A549 (cell line): ENCODE results near the gene TSKS. TPM values are rescaled to one million over a fixed set of nuclear protein-coding genes. Genes with fewer than 3 reads are reported as not detected.
A peak's percentile ranks its signal among the peaks of the same experiment; 100 is the strongest.

Experiments
- ATAC-seq, 2 experiments: fragments of 200-7000 bp in 1 of 2; fragments of >200 bp in 1 of 2; cut with Nextera tagmentation in 1 of 2; cut with Tn5 transposase in 1 of 2; 3 replicates each; pipeline versions ENCODE4 v1.8.0 to v1.9.1; 2018 to 2020; ENCODE audit warnings: mild to moderate bottlenecking in 1 of 2, moderate library complexity in 1 of 2
- CTCF ChIA-PET: fragments of 300-600 bp; sonication (Branson Sonifier 250); formaldehyde crosslinking; extraction: SDS; loops from one replicate; lab custom pipeline; 2021; ENCODE audit warnings: antibody characterized with exemption, inconsistent platforms; lab: Yijun Ruan, JAX
- POLR2A ChIA-PET: fragments of 350-600 bp; formaldehyde crosslinking; extraction: SDS; loops from one replicate; lab custom pipeline; 2021; ENCODE audit warnings: antibody characterized with exemption, inconsistent platforms; lab: Yijun Ruan, JAX
- DNase-seq, 2 experiments: peaks; one replicate each; pipeline versions ENCODE4 v3.0.0 to v3.0.0-alpha.2; 2011 to 2016; ENCODE audit warnings: low read depth in 1 of 2, low spot score in 1 of 2
- FAIRE-seq: peaks from 2 replicates; lab custom pipeline; 2011; peaks lifted over from hg19 to GRCh38; lab: Jason Lieb, UNC
- H3K27ac ChIP-seq, 2 experiments: fragments of >200 bp; sonication (Bioruptor Twin); formaldehyde crosslinking; 3 replicates each; pipeline ENCODE4 v1.5.1; 2016 to 2017
- H3K4me1 ChIP-seq: fragments of >200 bp; sonication (Bioruptor Twin); formaldehyde crosslinking; 3 replicates; pipeline ENCODE4 v1.6.1; 2016
- H3K4me2 ChIP-seq: fragments of >200 bp; sonication (Bioruptor Twin); formaldehyde crosslinking; 3 replicates; pipeline ENCODE4 v1.6.1; 2016
- H3K4me3 ChIP-seq: fragments of >200 bp; sonication (Bioruptor Twin); formaldehyde crosslinking; 3 replicates; pipeline ENCODE4 v1.5.1; 2016
- H3K9me3 ChIP-seq: fragments of >200 bp; sonication (Bioruptor Twin); formaldehyde crosslinking; 3 replicates; pipeline ENCODE4 v1.6.1; 2016
- CBX2 ChIP-seq: fragments of 200-600 bp; sonication (generic); IDR thresholded peaks from 2 replicates; pipeline ENCODE4 v1.6.1; 2016; ENCODE audit warnings: low read depth, mild to moderate bottlenecking, borderline replicate concordance
- CEBPB ChIP-seq, 2 experiments: fragments of >200 bp in 1 of 2; sonication (Bioruptor Twin) in 1 of 2; formaldehyde crosslinking in 1 of 2; IDR thresholded peaks; 2 replicates each; pipeline ENCODE4 v1.6.1; 2012 to 2016
- CHD4 ChIP-seq: fragments of 200-600 bp; sonication (generic); IDR thresholded peaks from 2 replicates; pipeline ENCODE4 v1.6.1; 2016; ENCODE audit warnings: antibody characterized with exemption, mild to moderate bottlenecking, borderline replicate concordance
- E2F6 ChIP-seq: IDR thresholded peaks from 2 replicates; pipeline ENCODE4 v1.6.1; 2012; ENCODE audit warnings: low read depth, borderline replicate concordance
- EHMT2 ChIP-seq: fragments of 200-600 bp; sonication (generic); IDR thresholded peaks from 2 replicates; pipeline ENCODE4 v1.6.1; 2016; ENCODE audit warnings: antibody characterized with exemption, low read depth, mild to moderate bottlenecking, moderate library complexity
- ESRRA ChIP-seq: fragments of 150-350 bp; IDR thresholded peaks from 2 replicates; pipeline ENCODE4 v1.6.1; 2014; ENCODE audit warnings: mild to moderate bottlenecking, low read length, borderline replicate concordance
- FOSB ChIP-seq: fragments of 250-450 bp; sonication (Bioruptor Pico); IDR thresholded peaks from 2 replicates; pipeline ENCODE4 v1.5.0; 2020; ENCODE audit warnings: mild to moderate bottlenecking, moderate library complexity
- FOSL2 ChIP-seq, 2 experiments: fragments of 450-650 bp in 1 of 2; fragments of >200 bp in 1 of 2; sonication (Bioruptor Twin) in 1 of 2; formaldehyde crosslinking; IDR thresholded peaks; 2 replicates each; pipeline versions ENCODE4 v1.5.0 to v1.6.1; 2016 to 2020; ENCODE audit warnings: mild to moderate bottlenecking in 1 of 2, moderate library complexity in 1 of 2
- FOXS1 ChIP-seq: fragments of 250-450 bp; sonication (Bioruptor Pico); IDR thresholded peaks from 2 replicates; pipeline ENCODE4 v1.5.0; 2020; ENCODE audit warnings: mild to moderate bottlenecking, moderate library complexity
- HDAC2 ChIP-seq: fragments of 200-600 bp; sonication (generic); IDR thresholded peaks from 2 replicates; pipeline ENCODE4 v1.6.1; 2016
- HOXA7 ChIP-seq: fragments of 250-450 bp; sonication (Bioruptor Pico); IDR thresholded peaks from 2 replicates; pipeline ENCODE4 v1.5.0; 2020; ENCODE audit warnings: mild to moderate bottlenecking, moderate library complexity
- HOXB13 ChIP-seq: fragments of 250-450 bp; sonication (Bioruptor Pico); IDR thresholded peaks from 2 replicates; pipeline ENCODE4 v1.5.0; 2020; ENCODE audit warnings: low read depth, mild to moderate bottlenecking, moderate library complexity
- HOXB5 ChIP-seq: fragments of 250-450 bp; sonication (Bioruptor Pico); IDR thresholded peaks from 2 replicates; pipeline ENCODE4 v1.5.0; 2020; ENCODE audit warnings: mild to moderate bottlenecking, moderate library complexity
- JUNB ChIP-seq: fragments of >200 bp; sonication (Bioruptor Twin); formaldehyde crosslinking; IDR thresholded peaks from 2 replicates; pipeline ENCODE4 v1.6.1; 2016
- KDM5A ChIP-seq: fragments of 200-600 bp; sonication (generic); IDR thresholded peaks from 2 replicates; pipeline ENCODE4 v1.6.1; 2016; ENCODE audit warnings: antibody characterized with exemption, mild to moderate bottlenecking
- MAFK ChIP-seq: fragments of 450-650 bp; IDR thresholded peaks from 2 replicates; pipeline ENCODE4 v1.6.1; 2014; ENCODE audit not compliant: partially characterized antibody
- MAZ ChIP-seq: fragments of 150-350 bp; IDR thresholded peaks from 2 replicates; pipeline ENCODE4 v1.6.1; 2014; ENCODE audit warnings: antibody characterized with exemption, low read depth, low read length, borderline replicate concordance
- NPAS2 ChIP-seq: fragments of 250-450 bp; sonication (Bioruptor Pico); IDR thresholded peaks from 2 replicates; pipeline ENCODE4 v1.8.0; 2022; ENCODE audit warnings: mild to moderate bottlenecking, moderate library complexity, borderline replicate concordance
- PHF8 ChIP-seq: fragments of 200-600 bp; sonication (generic); IDR thresholded peaks from 2 replicates; pipeline ENCODE4 v1.6.1; 2016; ENCODE audit warnings: low read depth, mild to moderate bottlenecking, antibody characterized with exemption, moderate library complexity, borderline replicate concordance
- POLR2A ChIP-seq: IDR thresholded peaks from 2 replicates; pipeline ENCODE4 v1.6.1; 2012; ENCODE audit warnings: mild to moderate bottlenecking, low read length
- POLR2AphosphoS2 ChIP-seq: conservative IDR thresholded peaks from 2 replicates; pipeline ENCODE4 v1.6.1; 2012; ENCODE audit warnings: low read length, improper control_type of control experiment, inconsistent platforms
- RAD21 ChIP-seq, 2 experiments: fragments of >200 bp in 1 of 2; sonication (Bioruptor Twin) in 1 of 2; formaldehyde crosslinking in 1 of 2; IDR thresholded peaks in 1 of 2; conservative IDR thresholded peaks in 1 of 2; 2 replicates in 1 of 2; 3 replicates in 1 of 2; pipeline ENCODE4 v1.6.1; 2012 to 2018; ENCODE audit warnings: inconsistent platforms in 1 of 2
- RCOR1 ChIP-seq: fragments of 150-350 bp; IDR thresholded peaks from 2 replicates; pipeline ENCODE4 v1.6.1; 2014; ENCODE audit warnings: antibody characterized with exemption, low read length, low read depth
- REST ChIP-seq: fragments of 200-600 bp; sonication (generic); IDR thresholded peaks from 2 replicates; pipeline ENCODE4 v1.6.1; 2016; ENCODE audit warnings: antibody characterized with exemption, mild to moderate bottlenecking, moderate library complexity
- USF2 ChIP-seq: fragments of 450-650 bp; IDR thresholded peaks from 2 replicates; pipeline ENCODE4 v1.6.1; 2014; ENCODE audit warnings: antibody characterized with exemption
- ZC3H11A ChIP-seq: fragments of 450-650 bp; IDR thresholded peaks from 2 replicates; pipeline ENCODE4 v1.6.1; 2014; ENCODE audit warnings: antibody characterized with exemption, mild to moderate bottlenecking
- ZSCAN20 ChIP-seq: fragments of 250-450 bp; sonication (Bioruptor Pico); IDR thresholded peaks from 2 replicates; pipeline ENCODE4 v1.8.0; 2022; ENCODE audit warnings: mild to moderate bottlenecking, moderate library complexity
- WGBS: methylation state at CpG from one replicate; pipeline ENCODE4 v1.1.6; 2017; ENCODE audit errors: missing lambda C conversion rate; 5-methylcytosine and 5-hydroxymethylcytosine counted together
- polyA minus RNA-seq: library from RNA; depleted of rRNA, polyadenylated mRNA; stranded (reverse); fragments of >200 nt; gene quantifications from 2 replicates; pipeline ENCODE4 v1.2.3, GENCODE V29; 2011; rRNA and poly(A)+ RNA removed
- polyA plus RNA-seq, 4 experiments: library from polyadenylated mRNA; depleted of rRNA in 3 of 4; stranded (reverse); fragments of >200 nt; fragmentation: RNase III in 1 of 4; extraction: RNeasy Plus Mini Kit Qiagen cat#74134 plus additional on column Dnase treatment in 1 of 4; gene quantifications; 2 replicates in 3 of 4; 3 replicates in 1 of 4; pipeline ENCODE4 v1.2.3, GENCODE V29; 2011 to 2017

Gene TSKS
- not detected in 2 replicates for polyA plus RNA-seq (2011; rRNA removed)
- 0.03 TPM in 1 of 2 replicates, not detected in the other for polyA plus RNA-seq (2012; cell fraction: cytosol; rRNA removed)
- polyA plus RNA-seq (2012; cell fraction: nucleus; rRNA removed) = 0.06 TPM in 1 of 2 replicates, not detected in the other
- not detected in 3 replicates for polyA plus RNA-seq (2017; fragmentation: RNase III; extraction: RNeasy Plus Mini Kit Qiagen cat#74134 plus additional on column Dnase treatment)
- not detected in 2 replicates for polyA minus RNA-seq

- Histone ChIP-seq H3K4me3 (no peak within 1 kb of the TSS), H3K27ac (no peak within 1 kb of the TSS), H3K4me2 (no peak within 1 kb of the TSS), H3K4me1 (peaks cover 24% of the 10 kb centered on the region), H3K9me3 (no peaks in the 10 kb centered on the region)
- TF ChIP-seq FOSB (CRISPR knock-in tag) (no peak), POLR2AphosphoS2 (no peak), REST (no peak), NPAS2 (CRISPR knock-in tag) (no peak), MAFK (no peak), HOXA7 (CRISPR knock-in tag) (no peak), HOXB13 (CRISPR knock-in tag) (no peak), ZSCAN20 (CRISPR knock-in tag) (no peak)
- DNase-seq (no peak), FAIRE-seq (no peak), ATAC-seq (no peak)
- 83% methylated on average over 6 of the region's 6 CpGs for WGBS
- ChIA-PET CTCF (interaction anchor here (1.3 kb wide), 1 partner anchor 78 kb away, joined by 3 read pairs; no protein-coding TSS in a partner anchor), POLR2A (no interaction called here)
Observed at GRCh38 chr19:49763230-49763629, at the start of gene TSKS. TSKS (minus strand) TSS chr19:49763306; CDS start chr19:49763247, 59 bp downstream.

GRCh38 chr19:49812452-49812996 lies 49.4 kb upstream of the TSKS start:
- TF ChIP-seq ESRRA = no peak
- TF ChIP-seq USF2 = no peak
- no peak for TF ChIP-seq JUNB
- no peak for TF ChIP-seq FOXS1
- no peak for TF ChIP-seq EHMT2
- no peak for TF ChIP-seq ZC3H11A
- no peak for TF ChIP-seq CEBPB (IDR thresholded peaks at IDR 0.05)
- no peak for TF ChIP-seq MAFK
- TF ChIP-seq RAD21 (conservative IDR thresholded peaks at IDR 0.05 in 1 of 2, IDR thresholded peaks at IDR 0.05 in 1 of 2) = no peak
- no peak for TF ChIP-seq PHF8
- TF ChIP-seq CHD4 = no peak
- no peak for TF ChIP-seq E2F6
- TF ChIP-seq HOXB5 (CRISPR knock-in tag) = no peak
- TF ChIP-seq MAZ = no peak
- TF ChIP-seq RCOR1 = no peak
- TF ChIP-seq HDAC2 = no peak
- no peak for TF ChIP-seq KDM5A
- TF ChIP-seq POLR2A = no peak
- no peak for TF ChIP-seq FOSL2 (IDR thresholded peaks at IDR 0.05)
- no peak for TF ChIP-seq FOSL2 (CRISPR knock-in tag; IDR thresholded peaks at IDR 0.05)
- TF ChIP-seq CBX2 = no peak
- DNase-seq (no peak), FAIRE-seq (no peak), ATAC-seq (no peak)
- CTCF ChIA-PET = interaction anchor here (0.8 to 3.1 kb wide), 8 partner anchors 12 to 323 kb away, joined by 3 to 16 read pairs (median 4); no protein-coding TSS in a partner anchor
- POLR2A ChIA-PET = interaction anchor here (1.0 to 1.3 kb wide), 3 partner anchors 46 to 117 kb away, joined by 3 to 4 read pairs (median 4); partner anchors contain the start of genes AP2A1 and NUP62
- no peaks in the 10 kb centered on the region for H3K9me3 ChIP-seq
- 77% methylated on average over 11 of the region's 11 CpGs for WGBS
- peak overlapping the region; percentile 81 to 92 for H3K27ac ChIP-seq
- peak overlapping the region; percentile 88 for H3K4me2 ChIP-seq
- H3K4me3 ChIP-seq = peak overlapping the region; percentile 54
- peaks cover 28% of the 10 kb centered on the region for H3K4me1 ChIP-seq
